Activated CD4-positive, alpha-beta T cell treated with anti-CD3 and anti-CD28 coated beads, Interleukin-2, Interleukin-6, amounts not matched to agents 100 ng/mL and 50 ng/mL, durations not matched to agents 16 hours and 8 hours (primary cell): ENCODE data around the gene PIEZO1.

Source experiments
- DNase-seq: peaks from one replicate; pipeline ENCODE4 v3.0.0-alpha.2; 2020

The PIEZO1 gene

DNA sequence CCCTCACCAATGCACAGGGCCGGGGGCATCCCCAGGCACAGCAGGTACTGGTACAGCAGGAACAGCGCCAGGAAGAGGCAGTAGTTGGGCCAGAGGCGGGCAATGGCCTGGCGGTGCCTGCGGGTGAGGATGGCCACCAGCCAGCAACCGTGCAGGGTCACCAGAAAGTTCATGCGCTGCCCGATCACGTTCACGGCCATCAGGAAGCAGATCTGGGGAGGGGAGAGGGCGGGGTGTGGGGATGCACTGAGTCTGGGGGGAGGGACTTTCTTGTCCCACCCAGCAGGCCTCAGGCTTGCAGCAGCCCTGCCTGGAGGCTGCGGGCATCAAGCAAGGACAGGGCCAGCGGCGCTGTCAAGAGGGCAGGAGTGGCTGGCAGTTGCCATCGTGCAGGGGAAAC, 53.3 kb downstream of the PIEZO1 start:
- no peak for DNase-seq

DNA sequence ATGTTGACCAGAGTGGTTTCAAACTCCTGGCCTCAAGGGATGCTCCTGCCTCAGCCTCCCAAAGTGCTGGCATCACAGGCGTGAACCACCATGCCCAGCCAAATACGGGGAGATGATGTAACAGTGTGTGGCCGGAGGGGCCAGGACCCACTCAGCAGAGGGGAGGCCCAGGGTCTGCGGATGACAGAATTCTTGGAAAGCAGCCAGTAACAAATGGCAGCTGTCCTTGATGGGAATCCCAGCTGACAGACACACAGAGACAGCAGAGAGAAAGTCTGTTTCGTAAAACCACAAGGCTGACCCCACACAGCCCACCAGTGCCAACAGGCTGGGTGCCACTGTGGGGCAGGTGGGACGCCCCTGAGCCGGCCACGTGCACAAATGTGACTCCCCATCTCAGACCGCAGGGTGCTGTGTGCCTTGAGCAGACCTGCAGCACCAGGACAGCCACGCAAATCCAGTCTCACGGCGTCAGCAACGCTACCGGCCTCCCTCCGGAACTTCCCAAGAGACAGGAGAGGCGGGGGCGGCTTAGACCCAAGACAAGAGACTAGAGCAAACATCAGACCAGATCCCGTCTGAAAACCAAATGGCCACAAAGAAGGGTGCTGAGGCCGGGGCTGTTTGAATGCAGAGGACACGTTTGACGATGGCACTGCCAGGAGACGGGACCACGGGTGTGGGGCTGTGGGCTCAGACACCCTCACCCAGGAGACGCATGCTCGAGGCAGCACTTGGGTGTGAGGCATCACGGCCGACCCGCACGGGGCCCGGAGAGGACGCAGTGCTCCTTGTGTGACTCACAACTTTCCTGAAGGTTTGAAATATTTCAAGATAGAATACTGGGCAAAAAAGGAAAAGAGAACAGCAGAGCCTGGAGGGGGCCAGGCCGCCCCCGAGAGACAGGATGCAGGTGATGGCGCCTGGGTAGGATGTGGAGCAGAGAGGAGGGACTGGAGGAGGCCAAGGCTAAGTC, 54.1 kb downstream of the PIEZO1 start:
- no peak for DNase-seq

DNA sequence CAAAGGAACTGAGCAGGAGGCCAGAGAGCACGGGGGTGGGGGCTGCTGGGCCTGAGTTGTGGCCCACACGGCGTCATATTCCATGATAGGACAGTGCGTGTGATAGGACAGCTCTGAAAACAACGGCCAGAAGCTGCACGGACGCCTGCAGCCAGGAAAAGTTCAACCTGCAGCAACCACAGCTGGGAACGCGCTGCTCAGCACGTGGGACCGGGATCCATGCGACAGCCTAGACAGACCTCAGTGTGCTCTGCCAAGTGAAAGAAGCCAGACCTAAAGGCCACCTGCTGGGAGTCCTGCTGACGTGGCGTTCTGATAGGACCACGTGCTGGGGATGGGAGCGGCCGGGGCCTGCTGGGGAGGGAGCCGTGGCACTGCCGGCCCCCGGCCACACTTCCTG, 57.1 kb downstream of the PIEZO1 start:
- DNase-seq: no peak

DNA sequence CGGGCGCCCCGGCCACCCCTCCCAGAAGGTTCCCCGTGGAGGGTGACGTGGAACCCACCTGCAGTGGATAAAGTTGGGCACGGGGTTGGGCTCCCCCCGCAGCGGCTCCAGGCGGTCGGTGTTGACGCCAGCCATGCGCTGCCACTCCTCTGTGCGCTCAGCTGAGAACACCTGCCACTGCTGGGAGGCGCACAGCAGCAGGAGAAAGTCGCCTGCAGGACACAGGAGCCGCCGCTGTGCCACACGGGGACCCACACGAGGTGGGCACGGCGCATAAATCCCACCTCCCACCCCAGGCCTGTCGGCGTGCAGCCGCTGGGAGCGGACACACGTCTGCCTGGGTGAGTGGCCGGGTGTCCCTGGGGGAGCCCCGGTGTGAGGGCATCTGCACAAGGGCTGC, 58.0 kb downstream of the PIEZO1 start:
- no peak for DNase-seq

DNA sequence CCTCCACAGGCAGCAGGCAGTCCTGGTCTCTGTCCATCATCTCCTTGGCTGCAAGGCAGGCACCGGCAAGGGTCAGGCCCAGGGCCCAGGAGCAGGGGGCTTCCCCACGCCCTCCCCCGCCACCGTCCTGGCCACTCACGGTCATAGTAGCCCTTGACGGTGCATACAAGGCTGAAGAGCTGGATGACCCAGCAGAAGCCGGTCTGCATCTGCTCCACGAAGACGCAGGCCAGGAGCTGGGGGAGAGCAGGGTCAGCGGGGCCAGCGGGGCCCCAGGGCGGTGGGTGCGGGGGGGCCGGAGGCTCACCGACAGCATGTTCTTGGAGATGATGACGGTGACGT, 58.6 kb downstream of the PIEZO1 start:
- DNase-seq: no peak

DNA sequence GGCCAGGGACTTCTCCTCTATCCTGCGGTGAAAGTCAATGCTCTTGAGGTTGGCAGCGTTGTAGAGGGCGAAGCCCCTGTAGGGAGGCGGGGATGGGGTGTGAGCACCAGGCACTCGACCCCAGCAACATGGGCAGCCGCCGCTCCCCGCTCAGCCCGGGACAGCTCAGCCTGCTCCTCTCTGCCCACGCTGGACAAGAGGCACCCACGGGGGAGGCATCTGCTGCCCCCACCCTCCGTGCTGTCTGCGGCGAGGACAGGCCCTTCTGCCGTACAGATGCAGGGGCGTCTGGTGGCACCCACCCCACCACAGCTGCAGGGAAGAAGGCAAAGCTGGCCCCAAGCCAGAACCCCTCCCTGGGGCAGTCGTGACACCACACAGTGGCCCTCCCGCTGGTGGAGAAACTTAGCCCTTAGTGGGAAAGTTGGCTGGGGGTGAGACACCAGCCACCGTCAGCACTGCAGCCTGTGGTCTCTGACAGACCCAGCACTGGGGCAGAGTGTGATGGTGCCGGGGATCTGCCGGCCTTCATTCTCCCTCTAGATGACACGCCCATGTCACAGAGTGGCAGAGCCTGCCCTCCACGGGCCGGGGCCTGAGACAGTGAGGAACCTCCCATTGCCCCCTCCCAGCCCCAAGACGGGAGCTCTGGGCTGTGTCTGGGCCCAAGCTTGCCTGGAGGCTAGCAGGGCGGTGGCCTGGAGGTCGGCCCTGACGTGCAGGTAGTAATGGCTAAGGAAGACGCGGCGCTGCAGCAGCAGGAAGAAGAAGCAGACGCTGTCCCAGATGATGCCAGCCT, 59.2 kb downstream of the PIEZO1 start:
- no peak for DNase-seq

DNA sequence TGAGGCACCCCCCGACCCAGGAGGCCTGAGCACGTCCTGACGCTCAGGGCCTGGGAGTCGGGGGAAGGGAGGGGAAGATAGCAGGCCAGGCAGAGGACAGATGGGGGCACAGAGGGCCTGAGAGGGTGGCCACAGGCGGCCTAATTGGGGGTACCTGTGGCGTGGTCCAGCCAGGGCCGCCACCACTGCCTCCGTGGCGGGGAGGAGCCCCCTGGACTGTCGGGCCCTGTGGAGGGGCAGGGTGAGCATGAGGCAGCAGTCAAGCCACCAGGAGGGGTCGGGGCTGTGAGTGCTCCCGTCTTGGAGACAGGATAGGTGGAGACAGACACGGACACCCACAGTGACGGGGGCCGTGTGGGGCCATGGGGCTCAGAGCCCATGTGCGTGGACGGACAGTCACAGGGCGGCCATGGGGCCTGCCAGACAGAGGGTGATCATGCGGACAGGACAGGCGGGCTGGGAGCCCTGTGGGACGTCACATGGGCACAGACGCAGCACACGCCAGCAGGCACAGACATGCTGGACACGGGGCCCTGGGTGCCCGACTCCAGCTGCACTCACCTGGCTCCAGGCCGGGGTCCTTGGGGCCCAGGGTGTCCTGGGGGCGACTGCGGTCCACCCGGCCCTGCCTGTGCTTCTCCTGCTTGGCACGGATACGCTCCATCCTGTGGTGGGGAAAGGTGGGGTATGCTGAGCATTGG, 60.0 kb downstream of the PIEZO1 start:
- DNase-seq: no peak

DNA sequence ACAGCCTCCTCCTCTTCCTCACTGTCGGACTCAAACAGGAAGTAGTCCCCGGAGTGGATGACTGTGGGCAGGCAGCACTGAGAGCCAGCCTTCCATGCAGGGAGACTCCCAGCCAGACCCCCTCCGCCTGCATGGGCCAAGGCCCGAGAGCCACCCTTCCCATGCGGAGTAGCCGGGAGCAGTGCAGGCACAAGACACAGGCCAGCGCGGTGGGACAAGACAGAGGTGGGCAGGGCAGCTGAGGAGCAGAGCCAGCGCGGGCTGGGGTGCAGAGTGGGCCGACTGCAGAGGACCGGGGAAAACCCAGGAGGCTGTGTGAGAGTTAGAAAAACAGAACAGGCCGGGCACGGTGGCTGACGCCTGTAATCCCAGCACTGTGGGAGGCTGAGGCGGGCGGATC, 61.1 kb downstream of the PIEZO1 start:
- no peak for DNase-seq

DNA sequence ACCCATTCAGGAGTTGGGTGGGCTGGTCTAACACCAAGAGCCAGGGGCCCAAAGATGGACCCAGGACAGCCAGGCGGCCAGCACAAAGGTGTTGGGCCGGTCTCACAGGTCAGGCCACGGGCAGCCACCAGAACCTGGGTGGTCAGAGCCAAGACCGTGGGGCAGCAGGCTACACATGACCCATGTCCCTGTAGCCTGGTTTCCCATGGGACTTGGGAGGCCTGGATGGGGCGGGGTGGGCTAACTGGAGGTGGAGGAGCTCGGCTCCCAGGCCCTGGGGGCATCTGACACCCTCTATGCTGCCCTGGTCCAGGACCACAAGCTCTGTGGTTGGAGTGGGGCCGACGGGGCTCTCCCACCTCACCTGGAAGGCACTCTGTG, 61.5 kb downstream of the PIEZO1 start:
- DNase-seq: no peak

DNA sequence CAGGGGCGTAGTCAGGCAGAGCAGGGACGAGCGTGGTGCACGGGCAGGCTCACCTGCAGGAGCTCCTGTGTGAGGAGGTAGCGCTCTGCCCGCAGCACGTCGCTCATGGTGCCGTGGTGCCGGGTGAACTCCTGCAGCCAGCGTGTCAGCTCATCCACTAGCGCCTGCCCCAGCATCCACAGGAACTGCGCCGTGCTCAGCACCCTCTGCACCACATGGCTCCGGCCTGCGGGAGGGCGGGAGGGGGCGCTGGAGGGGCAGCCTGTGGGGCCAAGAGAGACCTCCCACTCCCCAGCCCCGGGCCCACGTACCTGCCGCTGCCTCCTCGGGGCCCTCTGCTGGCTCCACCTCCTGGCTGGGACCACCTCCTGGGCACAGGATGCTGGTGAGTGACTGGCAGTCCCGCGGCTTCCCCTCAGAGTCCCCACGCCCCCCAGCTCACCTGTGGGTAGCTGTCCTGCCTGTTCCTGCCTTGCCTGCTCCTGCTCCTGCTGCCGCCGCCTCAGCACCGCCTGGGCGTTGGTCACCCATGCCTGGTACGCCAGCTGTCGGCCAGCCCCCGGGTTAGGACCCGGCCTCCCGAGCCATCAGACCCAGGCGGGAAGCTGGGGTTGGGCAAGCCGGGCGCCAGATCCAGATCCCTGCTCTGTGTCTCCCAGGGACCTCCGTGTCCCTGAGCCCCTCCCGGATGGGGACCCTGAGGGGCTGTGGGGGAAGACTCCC, 62.1 kb downstream of the PIEZO1 start:
- DNase-seq: no peak

DNA sequence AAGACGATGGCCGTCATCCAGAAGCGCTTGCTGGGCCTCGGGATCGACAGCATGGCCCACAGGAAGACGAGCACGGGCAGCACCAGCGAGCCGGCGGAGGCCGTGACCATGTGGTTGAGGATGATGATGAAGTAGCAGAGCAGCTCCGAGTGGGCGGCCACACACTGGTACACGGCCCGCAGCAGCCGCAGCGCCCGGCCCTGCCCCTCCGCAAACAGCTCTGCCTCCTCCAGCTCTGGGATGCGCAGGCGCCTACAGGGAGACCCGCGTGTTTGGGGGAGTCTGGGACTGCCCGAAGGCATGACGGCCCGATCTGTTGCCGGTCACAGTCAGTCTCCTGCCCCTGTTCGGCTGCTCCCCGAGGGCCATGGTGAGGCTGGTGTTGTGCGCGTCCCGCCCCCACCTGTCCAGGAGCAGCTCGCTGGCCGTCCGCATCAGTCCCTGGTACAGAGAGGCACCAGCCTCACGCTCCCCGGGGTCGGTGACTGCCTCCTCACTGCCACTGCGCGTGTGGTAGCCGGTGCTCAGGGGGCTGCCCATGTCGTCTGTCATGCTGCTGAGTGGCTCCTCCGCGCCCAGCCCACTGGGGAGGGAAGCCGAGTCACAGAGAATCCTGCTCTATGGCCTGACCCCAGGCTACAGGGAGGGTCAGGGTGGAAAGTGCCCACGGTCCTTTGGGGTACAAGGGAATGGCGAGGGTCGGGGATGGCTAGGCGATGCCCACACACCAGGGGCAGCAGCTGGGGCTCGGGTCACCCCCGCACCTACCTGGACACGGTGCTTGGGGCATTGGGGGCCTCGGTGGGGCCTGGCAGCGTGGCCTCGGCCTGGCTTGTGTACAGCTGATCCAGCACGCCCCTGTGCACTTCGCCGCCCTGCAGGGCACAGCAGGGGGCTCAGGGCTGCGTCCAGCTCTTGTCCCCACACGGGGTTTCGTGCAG, 62.9 kb downstream of the PIEZO1 start:
- DNase-seq: no peak

DNA sequence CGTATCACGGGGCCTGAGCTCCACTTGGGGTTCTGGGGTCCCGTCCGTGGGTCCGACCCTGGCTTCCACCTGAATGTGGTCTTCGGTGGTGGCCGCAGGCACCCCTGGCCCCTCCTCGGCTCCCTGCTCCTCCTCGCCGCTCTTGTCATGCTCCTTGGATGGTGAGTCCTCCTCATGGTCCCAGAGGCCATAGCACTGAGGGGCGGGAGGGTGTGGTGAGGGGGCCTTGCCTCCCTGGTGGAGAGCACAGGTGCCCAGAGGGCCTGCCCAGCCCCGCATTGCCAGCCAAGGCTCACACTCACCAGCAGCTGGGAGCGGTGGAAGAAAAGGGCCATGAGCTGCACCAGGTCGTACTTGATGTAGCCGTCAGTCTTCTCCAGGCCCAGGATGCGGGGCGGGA, 63.8 kb downstream of the PIEZO1 start:
- DNase-seq: no peak

DNA sequence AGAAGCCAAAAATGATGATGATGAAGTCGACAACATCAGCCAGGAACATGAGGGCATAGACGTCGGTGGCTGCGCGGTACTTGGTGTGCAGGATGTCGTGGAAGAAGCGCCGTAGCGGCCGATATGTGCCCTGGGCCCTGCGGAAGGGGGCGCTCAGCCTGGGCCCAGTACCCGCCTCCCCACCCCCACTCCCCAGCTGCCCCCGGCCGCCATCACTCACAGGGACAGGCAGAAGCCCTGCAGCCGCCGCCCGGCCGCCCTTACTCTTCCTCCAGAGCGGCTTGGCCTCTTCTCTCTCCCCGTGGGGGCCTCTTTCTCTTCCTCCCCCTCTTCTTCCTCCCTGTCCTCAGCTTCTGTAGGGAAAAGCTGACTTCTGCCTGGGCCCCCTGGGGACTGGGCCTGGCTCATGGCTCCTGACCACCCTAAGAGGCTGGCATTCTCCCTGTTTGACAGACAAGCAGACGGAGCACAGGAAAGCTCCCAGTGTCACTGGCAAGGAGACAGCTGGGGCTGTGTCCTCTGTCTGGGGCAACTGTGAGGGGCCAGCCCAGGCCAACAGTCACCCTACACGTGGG, 64.5 kb downstream of the PIEZO1 start:
- DNase-seq: no peak

DNA sequence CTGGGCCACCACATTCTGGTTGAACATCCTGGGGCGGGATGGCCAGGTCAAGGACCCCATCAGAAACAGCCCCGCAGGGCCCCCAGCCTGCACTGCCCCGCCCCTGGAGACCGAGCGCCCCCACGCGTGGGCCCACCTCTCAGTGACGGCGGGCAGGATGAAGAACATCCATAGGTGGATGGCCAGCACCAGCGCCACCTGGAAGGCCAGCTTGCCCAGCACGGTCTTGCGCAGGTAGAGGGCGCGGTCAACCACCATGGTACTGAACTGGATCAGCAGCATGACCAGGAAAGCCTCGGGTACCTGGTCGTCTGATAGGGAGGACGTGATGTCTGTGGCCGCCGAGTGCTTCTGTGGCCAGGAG, 65.1 kb downstream of the PIEZO1 start:
- no peak for DNase-seq

DNA sequence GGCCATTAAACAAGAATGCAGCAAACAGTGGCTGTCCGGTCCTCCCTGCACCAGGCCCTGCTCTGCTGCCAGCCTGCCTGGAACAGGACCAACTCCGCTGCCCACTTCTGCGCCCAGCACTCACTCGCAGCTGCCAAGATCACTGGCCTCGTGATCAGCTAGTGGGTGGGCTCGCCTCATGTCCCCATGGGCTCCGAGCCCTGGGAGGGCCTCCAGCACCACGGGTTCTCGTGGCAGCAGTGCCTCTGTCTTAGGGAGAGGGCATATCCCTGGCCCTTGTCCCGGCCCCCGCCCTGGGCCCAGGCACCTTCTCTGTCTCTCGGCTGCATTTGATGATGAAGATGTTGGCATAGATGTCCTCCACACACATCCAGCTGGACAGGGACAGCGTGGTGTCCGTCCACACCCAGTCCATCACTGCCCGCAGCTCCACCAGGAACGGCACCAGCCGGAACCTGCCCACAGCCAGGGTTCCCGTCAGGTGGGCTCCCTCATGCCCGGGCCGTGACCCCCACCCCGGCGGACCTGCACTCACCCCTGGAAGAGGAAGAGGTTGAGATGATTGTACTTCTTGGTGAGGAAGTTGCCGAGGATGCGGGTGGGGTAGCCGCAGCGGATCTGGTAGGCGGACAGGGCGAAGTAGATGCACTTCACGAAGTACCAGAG, 65.6 kb downstream of the PIEZO1 start:
- no peak for DNase-seq

DNA sequence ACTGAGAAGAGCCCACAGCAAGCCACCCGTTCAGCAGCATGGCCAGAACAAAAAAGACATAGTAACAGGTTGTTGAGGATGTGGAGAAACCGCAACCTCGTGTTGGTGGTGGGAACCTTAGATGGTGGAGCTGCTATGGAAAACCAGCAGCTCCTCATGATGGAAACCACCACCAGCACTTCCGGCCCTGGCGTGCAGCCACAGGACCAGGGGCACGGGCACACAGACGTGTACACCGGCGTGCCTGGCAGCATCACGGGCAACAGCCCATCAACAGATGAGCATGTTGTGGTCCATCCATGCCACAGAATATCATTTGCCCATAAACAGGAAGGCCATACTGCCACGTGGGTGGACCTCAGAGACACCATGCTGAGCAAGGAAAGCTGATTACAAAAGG, 66.8 kb downstream of the PIEZO1 start:
- DNase-seq: no peak

DNA sequence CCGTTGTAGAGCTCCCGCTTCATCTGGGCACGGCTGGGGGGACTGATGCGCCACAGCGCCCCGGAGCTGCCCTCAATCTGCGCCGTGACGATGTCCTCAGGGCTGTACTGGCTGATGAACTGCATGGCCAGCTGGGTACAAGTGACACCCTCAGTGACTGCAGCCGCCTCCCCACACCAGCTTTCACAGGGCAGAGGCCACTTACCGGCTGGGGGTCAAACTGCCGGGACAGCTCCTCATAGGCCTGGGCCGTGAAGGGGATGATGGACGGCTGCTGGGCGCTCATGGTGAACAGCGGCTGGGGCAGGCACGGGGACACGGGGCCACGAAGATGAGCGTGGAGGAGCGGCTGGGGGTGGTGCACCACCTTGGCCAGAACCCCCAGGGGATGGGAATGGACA, 68.4 kb downstream of the PIEZO1 start:
- DNase-seq: no peak

DNA sequence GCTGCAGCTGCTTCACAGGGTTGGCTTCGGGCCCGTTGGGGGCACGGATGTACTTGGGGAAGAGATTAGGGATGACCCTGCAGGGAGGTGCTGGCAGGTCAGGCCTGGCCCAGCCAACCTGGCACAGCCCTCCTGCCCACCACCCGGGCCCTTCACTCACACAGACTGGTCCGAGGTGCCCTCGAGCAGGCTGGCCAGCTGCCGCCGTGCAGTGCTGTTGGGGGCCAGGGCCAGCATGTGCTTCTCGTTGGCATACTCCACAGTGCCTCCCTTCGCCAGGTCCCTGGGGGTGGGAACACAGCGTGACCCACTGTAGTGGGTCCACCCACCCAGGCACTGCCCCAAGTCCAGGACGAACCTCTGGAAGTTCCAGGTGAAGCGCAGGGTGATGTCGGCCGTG, 68.8 kb downstream of the PIEZO1 start:
- DNase-seq: no peak

DNA sequence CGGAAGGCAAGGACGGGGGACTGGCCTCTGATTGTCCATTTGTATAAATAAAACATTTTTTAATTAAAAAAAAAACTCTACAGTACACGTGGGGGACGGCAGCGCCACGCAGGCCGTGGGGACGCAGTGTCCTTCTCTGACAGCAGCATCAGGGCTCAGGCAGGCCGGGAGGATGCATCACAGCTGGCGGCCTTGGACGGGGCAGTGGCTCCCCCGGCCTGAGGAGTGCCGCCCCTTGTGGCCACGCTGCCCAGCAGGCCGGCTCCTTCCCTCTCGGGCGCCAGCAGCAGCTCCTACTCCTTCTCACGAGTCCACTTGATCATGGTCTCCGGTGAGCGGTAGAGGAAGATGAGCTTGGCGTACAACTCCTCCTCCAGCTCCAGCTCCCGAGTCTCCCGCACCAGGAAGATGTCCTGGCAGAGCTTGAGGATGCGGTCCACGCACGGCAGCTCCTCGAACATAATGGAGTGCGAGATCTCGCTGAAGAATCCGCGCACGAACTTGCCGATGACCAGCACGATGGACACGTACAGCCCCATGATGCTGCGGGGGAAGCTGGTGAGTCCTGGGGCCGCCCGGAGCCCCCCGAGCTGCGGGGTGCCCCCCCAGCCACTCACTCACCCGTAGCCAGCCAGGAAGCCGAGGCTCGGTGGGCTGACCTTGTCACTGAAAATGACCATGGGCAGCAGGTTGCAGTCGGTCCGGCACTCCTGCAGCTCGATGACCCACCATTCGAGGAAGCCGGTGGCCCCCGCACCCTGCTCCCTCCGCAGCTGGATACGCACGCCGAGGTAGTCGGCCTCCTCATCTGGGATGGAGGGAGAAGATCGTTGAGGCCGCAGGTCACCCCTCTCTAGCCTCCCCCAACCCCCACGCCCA, 69.5 kb downstream of the PIEZO1 start:
- DNase-seq: no peak
